NCI-H2196 (cell line): Measurements from ENCODE around the gene VAV1.
A peak's percentile ranks its signal among the peaks of the same experiment; 100 is the strongest.
"Not testable (repeated sequence)": the region's sequence is repeated elsewhere in the genome, so short reads cannot be mapped to it uniquely, and the experiment has no call there.

Experiments used
- DNase-seq: peaks from one replicate; lab custom pipeline; 2025; ENCODE audit not compliant: unreplicated experiment; lab: John Stamatoyannopoulos, UW

VAV1 gene

GRCh38 chr19:6754653-6755463 lies 17.6 kb upstream of the VAV1 start:
- no peak for DNase-seq

GRCh38 chr19:6760606-6761005 lies 11.9 kb upstream of the VAV1 start:
- DNase-seq: no peak

GRCh38 chr19:6761053-6761676 lies 11.3 kb upstream of the VAV1 start:
- no peak for DNase-seq

GRCh38 chr19:6762253-6762797 lies 10.2 kb upstream of the VAV1 start:
- not testable (repeated sequence) for DNase-seq

- DNase-seq: peak; percentile 34
Observed at GRCh38 chr19:6765738-6766356, 6.7 kb upstream of the VAV1 start.

- DNase-seq: no peak
Observed at GRCh38 chr19:6766357-6767080, 6.0 kb upstream of the VAV1 start.

GRCh38 chr19:6767081-6767356 lies 5.5 kb upstream of the VAV1 start:
- DNase-seq: peak; percentile 40

- DNase-seq: peak; percentile 87
Observed at GRCh38 chr19:6767357-6768235, 4.9 kb upstream of the VAV1 start, which contains the start of gene SH2D3A. SH2D3A (minus strand) TSS chr19:6767435; CDS start chr19:6763748, 3,687 bp downstream.

- no peak for DNase-seq
Observed at GRCh38 chr19:6768236-6768785, 4.2 kb upstream of the VAV1 start.

- DNase-seq: no peak
Observed at GRCh38 chr19:6769006-6769619, 3.4 kb upstream of the VAV1 start.

- DNase-seq: not testable (repeated sequence)
Observed at GRCh38 chr19:6771648-6772027, 870 bp upstream of the VAV1 start.

- no peak for DNase-seq
Observed at GRCh38 chr19:6772866-6773322, 386 bp downstream of the VAV1 start.

GRCh38 chr19:6773323-6773931 lies 919 bp downstream of the VAV1 start:
- DNase-seq: no peak

GRCh38 chr19:6774821-6775707 lies 2.6 kb downstream of the VAV1 start:
- DNase-seq: no peak

GRCh38 chr19:6776045-6776444 lies 3.5 kb downstream of the VAV1 start:
- not testable (repeated sequence) for DNase-seq

- DNase-seq: no peak
Observed at GRCh38 chr19:6776999-6777398, 4.5 kb downstream of the VAV1 start.

- DNase-seq: no peak
Observed at GRCh38 chr19:6777434-6777833, 4.9 kb downstream of the VAV1 start.

GRCh38 chr19:6778386-6778785 lies 5.9 kb downstream of the VAV1 start:
- no peak for DNase-seq
